ENCODE data around the gene MLLT10.

- TF ChIP-seq GATA2 (IDR thresholded peaks at IDR 0.05; ENCODE audit: low read depth, low read length) (no peak), GATA3 (IDR thresholded peaks at IDR 0.05; ENCODE audit: low read depth, low read length) (no peak)
These were observed 25.2 kb upstream of the MLLT10 start for GRCh38 chr10:21508706-21509331.

Data from SH-SY5Y (cell line).